ENCODE measurements around the gene EFCAB5. TPM values are rescaled to one million over a fixed set of nuclear protein-coding genes. Genes with fewer than 3 reads are reported as not detected.
"Not testable (repeated sequence)": the region's sequence is repeated elsewhere in the genome, so short reads cannot be mapped to it uniquely, and the experiment has no call there.

Gene EFCAB5
- under 1 TPM in 2 of 4 donors, not detected in 2; 0.46 to 0.47 TPM for total RNA-seq

DNA sequence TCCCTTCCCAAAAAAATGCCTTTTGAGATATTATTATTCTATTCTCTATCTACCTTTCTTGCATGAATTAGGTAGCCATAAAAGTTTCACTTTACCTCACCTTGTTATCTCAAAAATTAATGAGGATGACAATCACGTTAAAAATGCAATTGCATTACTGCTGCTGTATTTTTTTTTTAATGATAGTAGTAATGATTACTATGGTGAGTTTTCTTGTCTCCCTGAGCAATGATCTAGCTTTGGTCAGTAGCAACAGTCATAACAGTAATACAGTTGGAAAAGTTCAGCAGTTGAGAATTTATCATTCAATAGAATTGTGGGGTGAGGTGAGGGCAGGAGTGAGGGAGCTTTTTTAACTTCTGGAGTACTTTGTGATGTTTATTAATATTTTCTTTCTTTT is at the start of gene EFCAB5:
Gene EFCAB5 (plus strand): TSS at position 301 of the 400 bp plus-strand sequence. CDS start 163 bp downstream, outside the sequence.
- ATAC-seq (ENCODE audit: low FRiP score) (no peak), DNase-seq (ENCODE audit: low spot score) (no peak)
- TF ChIP-seq, protein P1, sequence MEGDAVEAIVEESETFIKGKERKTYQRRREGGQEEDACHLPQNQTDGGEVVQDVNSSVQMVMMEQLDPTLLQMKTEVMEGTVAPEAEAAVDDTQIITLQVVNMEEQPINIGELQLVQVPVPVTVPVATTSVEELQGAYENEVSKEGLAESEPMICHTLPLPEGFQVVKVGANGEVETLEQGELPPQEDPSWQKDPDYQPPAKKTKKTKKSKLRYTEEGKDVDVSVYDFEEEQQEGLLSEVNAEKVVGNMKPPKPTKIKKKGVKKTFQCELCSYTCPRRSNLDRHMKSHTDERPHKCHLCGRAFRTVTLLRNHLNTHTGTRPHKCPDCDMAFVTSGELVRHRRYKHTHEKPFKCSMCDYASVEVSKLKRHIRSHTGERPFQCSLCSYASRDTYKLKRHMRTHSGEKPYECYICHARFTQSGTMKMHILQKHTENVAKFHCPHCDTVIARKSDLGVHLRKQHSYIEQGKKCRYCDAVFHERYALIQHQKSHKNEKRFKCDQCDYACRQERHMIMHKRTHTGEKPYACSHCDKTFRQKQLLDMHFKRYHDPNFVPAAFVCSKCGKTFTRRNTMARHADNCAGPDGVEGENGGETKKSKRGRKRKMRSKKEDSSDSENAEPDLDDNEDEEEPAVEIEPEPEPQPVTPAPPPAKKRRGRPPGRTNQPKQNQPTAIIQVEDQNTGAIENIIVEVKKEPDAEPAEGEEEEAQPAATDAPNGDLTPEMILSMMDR (IDR thresholded peaks at IDR 0.05): no peak

DNA sequence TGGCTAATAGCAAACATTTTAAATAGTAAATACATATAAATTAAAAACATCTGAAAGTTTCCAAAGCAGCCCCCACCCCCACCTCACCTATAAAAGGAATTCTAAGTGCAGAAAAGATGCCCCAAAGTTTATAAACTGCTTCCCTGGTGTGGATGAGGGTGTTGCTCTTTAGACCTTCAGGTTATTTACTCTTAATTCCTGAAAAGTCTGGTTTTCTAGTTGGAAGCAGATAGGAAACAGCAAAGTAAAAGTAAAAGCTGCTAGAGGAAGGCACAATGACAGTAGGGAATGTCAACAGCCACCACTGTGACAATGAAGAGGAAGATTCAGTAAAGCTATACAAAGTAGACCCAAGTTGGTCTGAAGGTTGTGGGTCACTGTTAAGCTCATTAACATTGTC is 49.2 kb upstream of the EFCAB5 start:
- ATAC-seq (ENCODE audit: low FRiP score) (no peak), DNase-seq (ENCODE audit: low spot score) (no peak)
- TF ChIP-seq, protein P1 (IDR thresholded peaks at IDR 0.05): no peak

DNA sequence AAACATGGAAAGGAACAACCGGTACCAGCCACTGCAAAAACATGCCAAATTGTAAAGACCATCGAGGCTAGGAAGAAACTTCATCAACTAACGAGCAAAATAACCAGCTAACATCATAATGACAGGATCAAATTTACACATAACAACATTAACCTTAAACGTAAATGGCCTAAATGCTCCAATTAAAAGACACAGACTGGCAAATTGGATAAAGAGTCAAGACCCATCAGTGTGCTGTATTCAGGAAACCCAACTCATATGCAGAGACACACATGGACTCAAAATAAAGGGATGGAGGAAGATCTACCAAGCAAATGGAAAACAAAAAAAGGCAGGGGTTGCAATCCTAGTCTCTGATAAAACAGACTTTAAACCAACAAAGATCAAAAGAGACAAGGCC is 44.3 kb upstream of the EFCAB5 start:
- DNase-seq (ENCODE audit: low spot score); ATAC-seq (ENCODE audit: low FRiP score): not testable (repeated sequence)

DNA sequence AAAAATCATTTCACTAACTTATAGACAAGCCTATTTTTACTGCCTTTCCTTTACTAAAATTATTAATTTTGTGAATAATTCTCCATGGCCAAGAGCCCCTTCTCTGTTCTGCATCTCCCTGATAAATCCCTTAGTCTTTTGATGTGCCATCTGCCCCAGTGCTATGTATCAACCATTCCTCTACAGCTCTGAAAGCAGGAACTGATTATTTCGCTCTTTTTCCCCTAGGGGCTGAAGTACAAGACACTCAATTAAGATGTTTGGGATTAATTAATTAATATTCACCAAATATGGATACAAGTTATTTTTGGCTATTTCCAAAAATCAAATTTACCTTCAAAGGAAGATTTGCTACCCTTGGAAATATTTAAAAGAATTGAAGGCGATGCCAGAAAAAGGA is 38.0 kb upstream of the EFCAB5 start:
- DNase-seq (ENCODE audit: low spot score) (no peak), ATAC-seq (ENCODE audit: low FRiP score) (no peak)
- TF ChIP-seq, protein P1 (IDR thresholded peaks at IDR 0.05): no peak

DNA sequence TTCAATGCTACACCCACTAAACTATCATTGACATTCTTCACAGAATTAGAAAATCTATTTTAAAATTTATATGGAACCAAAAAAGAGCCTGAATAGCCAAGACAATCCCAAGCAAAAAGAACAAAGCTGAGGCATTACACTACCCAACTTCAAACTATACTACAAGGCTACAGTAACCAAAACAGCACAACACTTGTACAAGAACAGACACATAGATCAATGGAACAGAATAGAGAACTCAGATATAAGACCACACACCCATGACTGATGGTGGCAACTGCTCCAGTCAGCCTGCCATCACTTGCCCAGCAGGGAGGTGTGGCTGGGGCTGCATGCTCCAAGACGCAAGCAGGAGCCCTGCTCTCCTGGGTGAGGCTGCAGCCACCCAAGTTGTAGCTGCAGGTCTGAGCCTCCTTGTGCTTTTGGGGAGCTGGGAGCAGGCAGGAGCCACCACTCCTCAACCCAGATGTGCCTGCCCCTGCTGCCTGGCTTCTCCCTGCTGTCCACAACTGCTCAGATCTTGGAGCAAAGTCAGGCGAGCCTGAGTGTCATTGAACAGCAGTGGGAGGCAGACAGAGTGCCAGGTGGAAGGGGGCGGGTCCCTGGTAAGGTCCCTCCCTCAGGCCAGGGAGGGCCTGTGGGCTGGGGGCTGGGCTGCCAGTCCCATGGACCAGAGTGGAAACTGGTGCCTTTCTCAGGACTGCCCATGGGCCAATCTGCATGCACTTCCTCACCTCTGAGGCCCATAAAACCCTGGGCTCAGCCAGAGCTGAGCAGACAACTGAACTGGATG is 36.2 kb upstream of the EFCAB5 start:
- DNase-seq (ENCODE audit: low spot score) (no peak), ATAC-seq (ENCODE audit: low FRiP score) (no peak)
- TF ChIP-seq, protein P1 (IDR thresholded peaks at IDR 0.05): no peak

DNA sequence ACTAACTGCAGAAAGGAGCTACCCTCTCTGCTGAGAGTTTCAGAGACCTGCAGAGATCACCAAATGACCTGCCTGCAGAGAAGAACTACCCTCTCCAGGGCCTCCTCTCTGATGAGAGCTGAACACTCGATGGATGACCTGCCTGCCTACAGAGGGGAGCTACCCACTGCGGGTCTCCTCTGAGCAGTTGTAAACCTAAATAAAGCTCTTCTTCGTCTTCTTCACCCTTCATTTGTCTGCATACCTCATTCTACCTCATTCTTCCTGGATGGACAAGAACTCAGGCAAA is 35.6 kb upstream of the EFCAB5 start:
- TF ChIP-seq, protein P1 (IDR thresholded peaks at IDR 0.05): no peak
- no peak for ATAC-seq (ENCODE audit: low FRiP score)

DNA sequence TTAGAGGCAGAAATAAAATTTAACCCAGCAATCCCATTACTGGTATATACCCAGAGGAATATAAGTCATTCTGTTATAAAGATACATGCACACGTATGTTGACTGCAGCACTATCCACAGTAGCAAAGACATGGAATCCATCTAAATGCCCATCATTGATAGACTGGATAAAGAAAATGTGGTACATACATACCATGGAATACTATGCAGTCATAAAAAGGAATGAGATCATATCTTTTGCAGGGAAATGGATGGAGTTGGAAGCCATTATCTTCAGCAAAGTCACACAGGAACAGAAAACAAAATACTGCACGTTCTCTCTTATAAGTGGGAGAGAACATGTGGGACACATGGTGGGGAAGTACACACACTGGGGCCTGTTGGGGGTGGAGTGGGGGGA is 34.5 kb upstream of the EFCAB5 start:
- ATAC-seq (ENCODE audit: low FRiP score): no peak
- DNase-seq (ENCODE audit: low spot score): no peak
- TF ChIP-seq, protein P1 (IDR thresholded peaks at IDR 0.05): no peak

More for the DNA sequence above, 35.6 kb upstream of the EFCAB5 start:
- DNase-seq (ENCODE audit: low spot score): no peak
